GM10847 (cell line): ENCODE results near the gene RTN4.

Experiments used
- POLR2A ChIP-seq: IDR thresholded peaks from 2 replicates; pipeline ENCODE4 v1.6.1; 2011; ENCODE audit not compliant: insufficient read length; ENCODE audit errors: extremely low read depth

RTN4 gene

GRCh38 chr2:54975598-54976492 lies 74.4 kb downstream of the RTN4 start:
- no peak for TF ChIP-seq POLR2A

DNA sequence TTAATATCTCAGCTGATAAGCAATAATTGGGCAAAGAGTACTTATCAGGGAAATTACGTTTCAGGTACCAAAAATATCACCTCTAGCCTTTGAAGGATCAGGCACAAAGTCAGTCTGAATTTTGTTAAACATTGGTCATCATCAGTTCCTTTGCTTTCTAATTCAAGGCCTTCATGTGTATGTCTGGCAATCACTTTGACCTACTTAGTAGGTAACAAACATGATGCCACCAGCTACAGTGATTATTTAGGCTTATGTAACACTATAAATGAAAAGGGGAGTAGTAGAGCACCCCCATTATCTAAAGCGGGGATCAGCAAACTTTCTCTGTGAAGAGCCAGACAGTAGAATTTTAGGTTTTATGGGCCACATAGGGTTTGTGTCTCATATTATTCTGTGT lies 75.1 kb downstream of the RTN4 start:
- TF ChIP-seq POLR2A, result no peak

DNA sequence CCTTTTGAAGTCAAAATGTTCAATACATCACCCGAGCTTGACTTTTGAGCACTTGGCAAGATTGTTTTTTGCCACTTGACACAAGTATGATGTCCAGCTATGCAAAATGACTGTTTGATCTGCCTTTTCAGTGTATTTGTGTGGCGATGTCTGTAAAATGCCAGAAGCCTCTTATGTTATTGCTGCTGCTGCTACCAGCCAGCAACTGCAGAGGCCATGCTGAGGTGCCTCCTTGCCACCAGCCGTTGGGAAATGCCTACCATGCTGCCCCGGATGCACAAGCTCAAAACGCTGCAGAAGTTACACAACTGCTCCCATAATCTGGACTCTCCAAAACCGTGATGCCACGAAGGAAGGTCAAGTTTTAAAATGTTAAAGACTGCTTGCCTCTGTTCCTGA lies 80.3 kb downstream of the RTN4 start:
- no peak for TF ChIP-seq POLR2A

- TF ChIP-seq POLR2A, result no peak
Measured at GRCh38 chr2:54969295-54969939, 80.8 kb downstream of the RTN4 start.

DNA sequence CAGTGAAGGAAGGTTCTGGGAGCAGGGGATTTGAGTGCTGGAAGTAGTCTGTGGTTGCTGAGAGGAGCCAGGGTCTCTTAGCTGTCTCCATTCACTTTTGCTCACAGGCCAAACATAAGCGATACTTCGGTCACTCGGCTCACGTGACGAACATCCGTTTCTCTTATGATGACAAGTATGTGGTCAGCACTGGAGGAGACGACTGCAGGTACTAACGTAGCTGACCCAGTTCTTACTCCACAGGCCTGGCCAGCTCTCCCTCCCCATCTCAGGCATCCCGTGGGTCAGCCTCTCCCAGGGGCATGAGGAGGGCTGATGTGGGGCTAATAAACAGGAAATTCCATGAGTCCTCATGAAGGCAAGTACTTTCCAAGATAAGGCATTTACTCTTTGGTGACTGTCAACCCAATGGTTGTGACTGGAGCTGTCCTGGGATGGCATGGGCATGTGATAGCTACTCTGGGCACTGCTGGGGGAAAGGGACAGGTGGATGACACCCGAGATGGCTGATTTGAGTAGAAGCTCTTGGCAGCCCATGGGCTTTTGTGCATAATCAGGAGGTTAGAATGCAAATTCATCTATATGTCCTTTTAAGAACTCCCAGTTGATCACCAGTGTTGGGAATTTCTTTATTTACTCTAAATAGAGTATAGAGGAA lies 81.6 kb downstream of the RTN4 start:
- TF ChIP-seq POLR2A, result no peak

DNA sequence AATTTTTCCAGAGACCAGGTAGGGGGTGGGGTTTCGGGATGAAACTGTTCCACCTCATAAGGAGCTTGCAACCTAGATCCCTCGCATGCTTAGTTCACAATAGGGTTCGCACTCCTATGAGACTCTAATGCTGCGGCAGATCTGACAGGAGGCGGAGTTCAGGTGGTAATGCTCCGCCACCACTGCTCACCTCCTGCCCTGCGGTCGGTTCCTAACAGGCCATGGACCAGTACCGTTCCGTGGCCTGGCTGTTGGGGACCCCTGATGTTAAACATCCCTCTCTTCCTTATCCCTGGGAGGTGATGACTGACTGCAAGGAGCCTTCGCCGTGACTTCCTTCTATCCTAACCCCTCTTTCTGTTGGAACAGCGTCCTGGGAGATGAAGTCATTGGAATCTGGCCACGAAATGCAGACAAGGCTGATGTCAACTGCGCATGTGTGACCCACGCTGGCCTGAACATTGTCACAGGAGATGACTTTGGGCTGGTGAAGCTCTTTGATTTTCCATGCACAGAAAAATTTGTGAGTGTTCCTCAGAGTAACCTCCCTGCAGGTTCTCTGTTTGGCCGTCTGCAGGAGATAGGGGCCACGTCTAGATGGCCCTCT lies 82.4 kb downstream of the RTN4 start:
- TF ChIP-seq POLR2A, result no peak

GRCh38 chr2:54967269-54967668 lies 83.0 kb downstream of the RTN4 start:
- TF ChIP-seq POLR2A, result no peak

DNA sequence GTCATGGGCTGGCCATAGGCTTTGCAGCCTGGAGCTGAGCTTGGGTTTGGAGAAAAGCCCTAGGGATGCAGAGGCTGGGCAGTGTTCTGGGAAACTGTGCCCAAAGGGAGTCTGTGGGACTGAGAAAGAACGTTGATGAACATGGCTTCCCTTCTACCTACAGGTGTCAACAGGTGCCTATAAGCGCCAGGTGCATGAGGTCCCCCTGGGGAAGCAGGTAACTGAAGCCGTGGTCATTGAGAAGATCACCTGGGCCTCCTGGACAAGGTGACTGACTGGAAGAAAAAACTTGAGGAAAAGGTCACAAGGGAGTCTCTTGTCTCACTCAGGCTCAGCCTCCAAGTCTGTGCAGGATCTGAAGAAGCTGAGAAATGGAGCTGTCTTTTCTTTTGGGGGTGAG lies 83.4 kb downstream of the RTN4 start:
- no peak for TF ChIP-seq POLR2A

DNA sequence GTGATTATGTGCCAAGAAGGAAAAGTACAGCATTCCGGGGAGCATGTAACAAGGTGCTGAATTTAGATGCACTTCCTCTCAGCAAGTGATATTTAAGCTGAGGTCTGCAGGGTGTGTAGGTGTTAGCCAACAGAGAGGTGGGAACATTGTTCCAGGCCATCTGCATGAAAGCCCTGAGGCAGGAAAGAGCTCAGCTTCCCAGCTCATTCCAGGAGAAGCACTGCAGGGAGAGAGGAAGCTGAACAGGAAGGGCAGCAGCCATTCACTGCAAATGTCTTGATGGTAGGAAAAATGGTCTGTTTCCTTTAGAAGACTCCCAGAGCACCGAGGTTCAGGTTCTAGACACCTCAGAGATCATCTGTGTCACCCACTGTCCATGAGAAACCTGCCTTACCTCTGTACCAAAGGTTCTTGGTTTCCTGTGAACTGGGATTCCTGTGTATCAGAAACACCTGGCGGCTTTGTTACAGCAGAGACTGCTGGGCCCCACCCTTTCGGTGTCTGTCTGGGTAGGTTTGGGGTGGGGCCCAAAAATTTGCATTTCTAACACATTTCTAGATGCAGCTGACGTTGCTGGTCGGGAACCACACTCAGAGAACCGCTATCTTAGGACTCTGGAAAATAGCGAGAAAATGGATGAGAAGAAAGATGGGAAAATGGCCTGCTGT lies 84.0 kb downstream of the RTN4 start:
- TF ChIP-seq POLR2A, result no peak

- TF ChIP-seq POLR2A, result no peak
Measured at GRCh38 chr2:54965425-54965824, 84.8 kb downstream of the RTN4 start.

GRCh38 chr2:54964816-54965215 lies 85.4 kb downstream of the RTN4 start:
- no peak for TF ChIP-seq POLR2A

- TF ChIP-seq POLR2A, result no peak
Measured at GRCh38 chr2:54964271-54964670, 86.0 kb downstream of the RTN4 start.

DNA sequence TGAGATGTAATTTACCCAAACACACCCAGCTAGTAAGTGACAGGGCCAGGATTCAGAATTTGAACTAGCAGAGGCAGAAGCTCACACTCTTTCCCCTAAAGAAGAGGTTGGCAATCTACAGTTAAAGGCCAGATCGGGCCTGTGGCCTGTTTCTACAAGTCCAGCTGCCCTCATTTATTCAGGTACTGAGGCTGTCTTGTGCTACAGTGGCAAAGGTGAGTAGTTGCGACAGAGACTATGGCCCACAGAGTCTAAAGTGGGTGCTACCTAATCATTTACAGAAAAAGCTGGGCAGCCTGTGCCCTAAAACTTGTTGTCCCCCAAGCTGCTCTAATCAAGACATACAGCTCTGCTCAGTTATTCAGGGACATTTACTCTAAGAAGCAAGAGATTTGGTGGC lies 86.8 kb downstream of the RTN4 start:
- no peak for TF ChIP-seq POLR2A

GRCh38 chr2:54962935-54963440 lies 87.3 kb downstream of the RTN4 start:
- TF ChIP-seq POLR2A, result no peak

GRCh38 chr2:54962511-54962910 lies 87.7 kb downstream of the RTN4 start:
- no peak for TF ChIP-seq POLR2A
